ENCODE results near the gene TMC2. TPM values are rescaled to one million over a fixed set of nuclear protein-coding genes. Genes with fewer than 3 reads are reported as not detected.

Gene TMC2
- total and polyA plus RNA-seq, 2 of the 4 experiments (the other 2 are of a cell fraction), result not detected

DNA sequence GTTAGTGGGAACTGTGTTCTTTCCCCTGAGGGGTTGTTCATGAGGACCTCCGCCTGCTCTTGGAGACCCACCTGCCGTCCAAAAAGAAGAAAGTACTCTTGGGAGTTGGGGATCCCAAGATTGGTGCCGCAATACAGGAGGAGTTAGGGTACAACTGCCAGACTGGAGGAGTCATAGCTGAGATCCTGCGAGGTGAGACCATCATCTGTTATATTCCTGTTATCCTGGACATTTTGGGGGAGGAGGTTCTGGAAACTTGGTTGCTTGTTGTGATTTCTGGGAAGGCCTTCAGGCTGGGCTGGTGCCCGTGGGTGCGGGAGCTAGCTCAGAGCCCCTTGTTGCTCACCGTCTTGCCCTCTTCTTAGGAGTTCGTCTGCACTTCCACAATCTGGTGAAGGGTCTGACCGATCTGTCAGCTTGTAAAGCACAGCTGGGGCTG lies 118.0 kb downstream of the TMC2 start:
- ChIA-PET POLR2A (ENCODE audit: unreplicated experiment) (no interaction called here), CTCF (no interaction called here)
- no peak overlapping the region for H2BK120ac ChIP-seq (ENCODE audit: low read depth, low read length)
- in situ Hi-C loops (cut with MboI; ENCODE audit: low sequenced_read_pairs) (no loop called here), intact Hi-C loops (cut with micrococcal nuclease) (no loop called here), dilution Hi-C loops (cut with HindIII; ENCODE audit: low sequenced_read_pairs, unreplicated experiment) (no loop called here)
- no peak overlapping the region for H3K27ac ChIP-seq (ENCODE audit: insufficient read depth, low read length)
- peaks cover 28 to 60% of the 10 kb centered on the region in 2 experiments for H3K79me1 ChIP-seq (ENCODE audit: low read depth in 1 of 2, low read length in 2 of 2)
- H4K91ac ChIP-seq (ENCODE audit: insufficient read depth, low read depth, low read length), result no peak overlapping the region
- H3K9ac ChIP-seq (ENCODE audit: low read depth, low read length), result 0 out of 2 replicates have a peak overlapping the region, but pooled peaks have one; percentile 95
- no peak overlapping the region for H3K56ac ChIP-seq (ENCODE audit: extremely low read depth, insufficient read depth, low read length)
- no peak overlapping the region for H3K18ac ChIP-seq (ENCODE audit: low read depth, low read length)
- peaks cover 55% of the 10 kb centered on the region for H3K36me3 ChIP-seq (ENCODE audit: control insufficient read depth, insufficient read depth, low read length)
- no peak overlapping the region for H2BK5ac ChIP-seq (ENCODE audit: low read depth, low read length, poor library complexity, severe bottlenecking)
- DNase-seq (no peak), ATAC-seq (ENCODE audit: low read depth) (no peak)
- no peaks in the 10 kb centered on the region for H3K27me3 ChIP-seq (ENCODE audit: control insufficient read depth, insufficient read depth, low read length)
- H2AK9ac ChIP-seq (replicated peaks; ENCODE audit: low read depth, low read length, poor library complexity), result peak overlapping the region; percentile 76
- no peak overlapping the region for H4K5ac ChIP-seq (ENCODE audit: low read depth, low read length)
- peak overlapping the region; percentile 89; the same call in 1 of the 2 replicates for H3K4me2 ChIP-seq (ENCODE audit: low read depth, low read length)
- H2BK20ac ChIP-seq (ENCODE audit: low read depth, low read length), result no peak overlapping the region
- peaks cover 57% of the 10 kb centered on the region for H4K20me1 ChIP-seq (ENCODE audit: insufficient read depth, low read length)
- peak overlapping the region; percentile 23; the same call in 1 of the 2 replicates for H3K4ac ChIP-seq (ENCODE audit: low read depth, low read length)
- H2AFZ ChIP-seq (replicated peaks; ENCODE audit: low read length, poor library complexity), result peak overlapping the region; percentile 52
- H3K23ac ChIP-seq (ENCODE audit: low read depth, low read length), result peak overlapping the region; percentile 92
- H2AK5ac ChIP-seq (ENCODE audit: low read depth, low read length), result no peak overlapping the region
- 0 out of 4 replicates have a peak overlapping the region, but pooled peaks of 1 of the 2 experiments have one; percentile 2 for H4K8ac ChIP-seq (ENCODE audit: low read depth in 2 of 2, low read length in 2 of 2)
- peaks cover 16% of the 10 kb centered on the region for H3K9me1 ChIP-seq (ENCODE audit: insufficient read depth, low read length)
- no peaks in the 10 kb centered on the region for H3K9me3 ChIP-seq (ENCODE audit: control insufficient read depth, insufficient read depth, low read length)
- no peak overlapping the region for H2BK15ac ChIP-seq (ENCODE audit: low read depth, low read length)
- BruUV-seq (replicated peaks), result no TSS peak
- peak overlapping the region; percentile 87; the same call in 1 of the 2 replicates for H3K14ac ChIP-seq (replicated peaks; ENCODE audit: low read depth, low read length)
- TF ChIP-seq MAZ (IDR thresholded peaks at IDR 0.05; ENCODE audit: borderline replicate concordance, low read depth, low read length) (no peak), RFX5 (IDR thresholded peaks at IDR 0.05; ENCODE audit: low read depth, low read length) (no peak), CEBPB (IDR thresholded peaks at IDR 0.05; ENCODE audit: low read depth, low read length) (no peak), RCOR1 (IDR thresholded peaks at IDR 0.05; ENCODE audit: insufficient replicate concordance, low read length) (no peak), CHD1 (IDR thresholded peaks at IDR 0.05; ENCODE audit: low read depth, low read length) (no peak), SMC3 (IDR thresholded peaks at IDR 0.05; ENCODE audit: low read depth, low read length) (no peak), FOS (IDR thresholded peaks at IDR 0.05; ENCODE audit: low read depth, low read length) (no peak), BHLHE40 (IDR thresholded peaks at IDR 0.05; ENCODE audit: low read depth, low read length) (no peak), POLR2A (IDR thresholded peaks at IDR 0.05; ENCODE audit: low read depth, low read length) (no peak), MXI1 (IDR thresholded peaks at IDR 0.05; ENCODE audit: borderline replicate concordance, low read depth, low read length) (no peak), NFE2L2 (IDR thresholded peaks at IDR 0.05; ENCODE audit: low read depth, low read length) (no peak), RAD21 (IDR thresholded peaks at IDR 0.05; ENCODE audit: low read length) (no peak), MAFK (IDR thresholded peaks at IDR 0.05; ENCODE audit: low read depth, low read length) (no peak)
- TF ChIP-seq, protein P1, sequence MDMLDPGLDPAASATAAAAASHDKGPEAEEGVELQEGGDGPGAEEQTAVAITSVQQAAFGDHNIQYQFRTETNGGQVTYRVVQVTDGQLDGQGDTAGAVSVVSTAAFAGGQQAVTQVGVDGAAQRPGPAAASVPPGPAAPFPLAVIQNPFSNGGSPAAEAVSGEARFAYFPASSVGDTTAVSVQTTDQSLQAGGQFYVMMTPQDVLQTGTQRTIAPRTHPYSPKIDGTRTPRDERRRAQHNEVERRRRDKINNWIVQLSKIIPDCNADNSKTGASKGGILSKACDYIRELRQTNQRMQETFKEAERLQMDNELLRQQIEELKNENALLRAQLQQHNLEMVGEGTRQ (IDR thresholded peaks at IDR 0.05; ENCODE audit: low read depth, low read length), result no peak
- TF ChIP-seq, protein P2, sequence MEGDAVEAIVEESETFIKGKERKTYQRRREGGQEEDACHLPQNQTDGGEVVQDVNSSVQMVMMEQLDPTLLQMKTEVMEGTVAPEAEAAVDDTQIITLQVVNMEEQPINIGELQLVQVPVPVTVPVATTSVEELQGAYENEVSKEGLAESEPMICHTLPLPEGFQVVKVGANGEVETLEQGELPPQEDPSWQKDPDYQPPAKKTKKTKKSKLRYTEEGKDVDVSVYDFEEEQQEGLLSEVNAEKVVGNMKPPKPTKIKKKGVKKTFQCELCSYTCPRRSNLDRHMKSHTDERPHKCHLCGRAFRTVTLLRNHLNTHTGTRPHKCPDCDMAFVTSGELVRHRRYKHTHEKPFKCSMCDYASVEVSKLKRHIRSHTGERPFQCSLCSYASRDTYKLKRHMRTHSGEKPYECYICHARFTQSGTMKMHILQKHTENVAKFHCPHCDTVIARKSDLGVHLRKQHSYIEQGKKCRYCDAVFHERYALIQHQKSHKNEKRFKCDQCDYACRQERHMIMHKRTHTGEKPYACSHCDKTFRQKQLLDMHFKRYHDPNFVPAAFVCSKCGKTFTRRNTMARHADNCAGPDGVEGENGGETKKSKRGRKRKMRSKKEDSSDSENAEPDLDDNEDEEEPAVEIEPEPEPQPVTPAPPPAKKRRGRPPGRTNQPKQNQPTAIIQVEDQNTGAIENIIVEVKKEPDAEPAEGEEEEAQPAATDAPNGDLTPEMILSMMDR (conservative IDR thresholded peaks at IDR 0.05; ENCODE audit: low read depth, low read length), result no peak
- TF ChIP-seq, protein P3, sequence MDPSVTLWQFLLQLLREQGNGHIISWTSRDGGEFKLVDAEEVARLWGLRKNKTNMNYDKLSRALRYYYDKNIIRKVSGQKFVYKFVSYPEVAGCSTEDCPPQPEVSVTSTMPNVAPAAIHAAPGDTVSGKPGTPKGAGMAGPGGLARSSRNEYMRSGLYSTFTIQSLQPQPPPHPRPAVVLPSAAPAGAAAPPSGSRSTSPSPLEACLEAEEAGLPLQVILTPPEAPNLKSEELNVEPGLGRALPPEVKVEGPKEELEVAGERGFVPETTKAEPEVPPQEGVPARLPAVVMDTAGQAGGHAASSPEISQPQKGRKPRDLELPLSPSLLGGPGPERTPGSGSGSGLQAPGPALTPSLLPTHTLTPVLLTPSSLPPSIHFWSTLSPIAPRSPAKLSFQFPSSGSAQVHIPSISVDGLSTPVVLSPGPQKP (IDR thresholded peaks at IDR 0.05; ENCODE audit: borderline replicate concordance, low read depth, low read length), result no peak
- peaks cover 5% of the 10 kb centered on the region for H3K4me1 ChIP-seq (ENCODE audit: control insufficient read depth, insufficient read depth, low read length)
- WGBS, 2 experiments (ENCODE audit: extremely low coverage in 2 of 2, insufficient read length in 1 of 2), result 95% methylated on average over 5 of the region's 9 CpGs; no CpG with 5 or more reads in 1 of the 2 experiments
- peak overlapping the region; percentile 90; the same call in 1 of the 2 replicates for H3K4me3 ChIP-seq (ENCODE audit: insufficient read depth, low read depth, low read length)
